C4-2B (cell line): Measurements from ENCODE around the gene TSEN15.
"Not testable (repeated sequence)": the region's sequence is repeated elsewhere in the genome, so short reads cannot be mapped to it uniquely, and the experiment has no call there.

Experiments used
- H3K27ac ChIP-seq: fragments of 450-650 bp; 2 replicates; pipeline ENCODE4 v1.5.1; 2017
- ZFX ChIP-seq: fragments of 450-650 bp; IDR thresholded peaks from 2 replicates; pipeline ENCODE4 v1.6.1; 2017
- TF ChIP-seq, protein P1 (sequence below): fragments of 450-650 bp; conservative IDR thresholded peaks from 2 replicates; pipeline ENCODE4 v1.5.1; 2017; ENCODE audit warnings: mild to moderate bottlenecking

TSEN15 gene

DNA sequence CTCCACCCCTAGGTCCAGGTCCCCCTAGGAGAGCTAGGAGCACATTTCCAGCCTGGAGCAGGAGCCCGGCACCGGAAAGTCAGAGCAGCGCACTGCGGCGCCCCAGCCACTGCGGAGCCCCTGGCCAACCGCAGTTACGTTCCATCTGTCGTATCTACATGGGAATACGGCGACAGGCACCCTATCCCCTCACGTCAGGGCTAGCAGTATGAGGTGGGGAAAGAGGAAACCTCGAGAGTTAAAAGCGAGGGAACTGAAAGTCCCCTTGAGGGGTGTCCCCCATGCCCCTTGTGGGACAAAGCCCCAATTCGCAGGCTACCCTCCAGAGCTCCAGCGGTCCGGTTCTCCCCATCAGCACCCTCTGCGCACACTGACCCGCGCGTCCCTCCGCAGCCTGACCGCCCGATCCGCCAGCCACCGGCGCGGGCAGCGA is 15.0 kb upstream of the TSEN15 start:
- peak overlapping the region; percentile 52; the same call in 1 of the 2 replicates for H3K27ac ChIP-seq
- TF ChIP-seq ZFX = no peak
- TF ChIP-seq, protein P1, sequence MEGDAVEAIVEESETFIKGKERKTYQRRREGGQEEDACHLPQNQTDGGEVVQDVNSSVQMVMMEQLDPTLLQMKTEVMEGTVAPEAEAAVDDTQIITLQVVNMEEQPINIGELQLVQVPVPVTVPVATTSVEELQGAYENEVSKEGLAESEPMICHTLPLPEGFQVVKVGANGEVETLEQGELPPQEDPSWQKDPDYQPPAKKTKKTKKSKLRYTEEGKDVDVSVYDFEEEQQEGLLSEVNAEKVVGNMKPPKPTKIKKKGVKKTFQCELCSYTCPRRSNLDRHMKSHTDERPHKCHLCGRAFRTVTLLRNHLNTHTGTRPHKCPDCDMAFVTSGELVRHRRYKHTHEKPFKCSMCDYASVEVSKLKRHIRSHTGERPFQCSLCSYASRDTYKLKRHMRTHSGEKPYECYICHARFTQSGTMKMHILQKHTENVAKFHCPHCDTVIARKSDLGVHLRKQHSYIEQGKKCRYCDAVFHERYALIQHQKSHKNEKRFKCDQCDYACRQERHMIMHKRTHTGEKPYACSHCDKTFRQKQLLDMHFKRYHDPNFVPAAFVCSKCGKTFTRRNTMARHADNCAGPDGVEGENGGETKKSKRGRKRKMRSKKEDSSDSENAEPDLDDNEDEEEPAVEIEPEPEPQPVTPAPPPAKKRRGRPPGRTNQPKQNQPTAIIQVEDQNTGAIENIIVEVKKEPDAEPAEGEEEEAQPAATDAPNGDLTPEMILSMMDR = no peak

DNA sequence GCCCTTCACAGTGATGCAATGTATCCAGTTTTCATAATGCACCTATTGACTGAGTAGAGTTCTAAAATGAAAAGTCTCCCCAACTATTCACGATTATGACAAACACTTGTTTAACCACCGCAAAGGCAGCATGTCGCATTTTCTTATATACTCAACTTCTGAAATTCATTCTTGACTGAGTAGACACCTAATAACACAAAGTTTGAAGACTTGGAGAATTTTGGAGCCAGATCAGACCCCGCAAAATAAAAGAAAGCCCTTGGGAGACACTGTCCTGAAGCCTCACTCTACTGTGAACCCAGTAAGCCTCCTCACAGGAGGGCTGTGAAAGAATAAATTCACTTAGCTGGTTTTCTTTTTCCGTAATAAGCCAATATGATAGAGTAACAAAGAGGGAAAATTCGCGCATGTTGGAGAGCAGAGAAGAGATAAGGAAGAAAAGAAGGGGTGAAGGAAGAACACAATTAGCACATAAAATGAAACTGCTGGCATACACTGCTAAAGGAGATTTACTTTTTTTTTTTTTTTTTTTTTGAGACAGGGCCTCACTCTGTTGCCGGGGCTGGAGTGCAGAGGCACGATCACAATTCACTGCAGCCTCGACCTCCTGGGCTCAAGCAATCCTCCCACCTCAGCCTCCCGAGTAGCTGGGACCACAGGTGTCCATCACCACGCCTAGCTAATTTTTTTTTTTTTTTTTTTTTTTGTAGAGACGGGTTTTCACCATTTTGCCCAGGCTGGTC is 13.5 kb upstream of the TSEN15 start:
- H3K27ac ChIP-seq = no peak overlapping the region
- no peak for TF ChIP-seq ZFX
- TF ChIP-seq, protein P1 = no peak

DNA sequence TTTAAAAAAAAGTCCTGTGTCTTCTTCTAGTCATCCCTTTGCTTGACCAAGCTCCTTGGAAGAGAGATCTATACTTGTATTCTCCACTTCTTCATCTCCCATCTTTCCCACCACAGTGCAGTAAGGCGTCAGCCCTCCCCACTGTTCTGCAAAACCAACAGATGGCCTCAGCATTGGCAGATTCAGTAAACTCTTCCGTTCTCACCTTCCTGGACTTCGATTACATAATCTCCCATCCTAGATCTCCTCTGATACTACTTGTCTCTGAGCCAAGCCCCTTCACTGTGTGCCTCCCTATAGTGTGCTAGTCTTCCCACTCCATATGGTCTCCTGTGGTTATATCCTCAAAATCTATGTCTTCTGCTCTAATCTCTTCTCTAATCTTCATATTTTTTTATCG is 12.4 kb upstream of the TSEN15 start:
- H3K27ac ChIP-seq = no peak overlapping the region
- TF ChIP-seq ZFX = no peak
- TF ChIP-seq, protein P1 = no peak

DNA sequence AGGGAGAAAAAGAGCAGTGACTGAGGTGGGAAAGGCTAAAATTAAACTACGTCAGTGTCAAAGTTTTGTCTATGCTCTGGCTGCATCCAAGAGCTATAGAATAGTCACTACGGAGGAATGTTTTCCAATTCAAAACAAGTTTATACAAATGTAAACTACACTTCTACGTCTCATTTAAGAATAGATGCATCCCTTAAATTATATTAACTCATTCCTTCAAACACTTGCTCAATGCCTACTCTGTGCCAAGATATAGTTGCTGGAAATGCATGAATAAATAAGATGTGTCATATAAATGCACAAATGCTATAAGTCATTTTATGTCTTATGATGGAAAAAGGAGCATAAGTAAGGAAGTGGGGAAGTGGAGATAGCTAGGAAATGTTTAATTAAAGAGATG is 9.8 kb upstream of the TSEN15 start:
- no peak overlapping the region for H3K27ac ChIP-seq
- TF ChIP-seq, protein P1 = no peak
- no peak for TF ChIP-seq ZFX

DNA sequence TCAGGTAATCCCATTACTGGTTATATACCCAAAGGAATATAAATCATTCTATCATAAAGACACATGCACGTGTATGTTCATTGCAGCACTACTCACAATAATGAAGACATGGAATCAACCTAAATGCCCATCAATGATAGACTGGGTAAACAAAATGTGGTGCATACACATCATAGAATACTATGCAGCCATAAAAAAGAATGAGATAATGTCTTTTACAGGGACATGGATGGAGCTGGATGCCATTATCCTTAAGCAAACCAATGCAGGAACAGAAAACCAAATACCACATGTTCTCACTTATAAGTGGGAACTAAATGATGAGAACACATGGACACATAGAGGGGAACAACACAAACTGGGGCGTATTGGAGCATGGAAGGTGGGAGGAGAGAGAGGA is 8.2 kb upstream of the TSEN15 start:
- H3K27ac ChIP-seq = not testable (repeated sequence)

DNA sequence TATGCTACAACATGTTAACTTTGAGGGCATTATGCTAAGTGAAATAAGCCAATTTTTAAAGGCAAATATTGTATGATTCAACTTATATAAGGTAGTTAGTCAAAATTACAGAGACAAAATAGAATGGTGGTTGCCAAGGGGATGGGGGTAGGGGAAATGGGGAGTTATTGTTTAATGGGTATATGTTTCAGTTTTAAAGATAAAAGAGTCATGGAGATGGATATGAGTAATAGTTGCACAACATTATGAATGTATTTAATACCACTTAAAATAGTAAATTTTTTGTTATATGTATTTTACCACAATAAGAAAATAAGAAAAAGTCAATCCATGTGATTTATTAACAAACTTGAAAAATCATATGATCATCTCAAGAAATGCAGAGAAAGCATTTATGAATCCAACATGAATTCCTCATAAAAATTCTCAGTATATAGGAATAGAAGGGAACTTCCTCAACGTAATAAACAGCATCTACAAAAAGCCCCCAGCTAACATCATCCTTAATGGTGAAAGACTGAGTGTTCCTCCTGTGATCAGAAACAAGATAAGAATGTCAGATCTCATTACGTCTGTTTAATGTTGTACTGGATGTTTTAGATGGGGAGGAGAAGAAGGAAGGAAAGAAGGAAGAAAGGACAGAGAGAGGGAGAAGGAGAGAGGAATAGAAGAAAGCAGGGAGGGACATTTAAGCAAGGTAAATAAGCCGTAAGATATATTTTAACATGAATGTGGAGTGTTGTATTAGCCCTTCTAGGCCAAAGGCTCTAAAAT is 6.7 kb upstream of the TSEN15 start:
- no peak overlapping the region for H3K27ac ChIP-seq
- TF ChIP-seq, protein P1 = no peak
- no peak for TF ChIP-seq ZFX

DNA sequence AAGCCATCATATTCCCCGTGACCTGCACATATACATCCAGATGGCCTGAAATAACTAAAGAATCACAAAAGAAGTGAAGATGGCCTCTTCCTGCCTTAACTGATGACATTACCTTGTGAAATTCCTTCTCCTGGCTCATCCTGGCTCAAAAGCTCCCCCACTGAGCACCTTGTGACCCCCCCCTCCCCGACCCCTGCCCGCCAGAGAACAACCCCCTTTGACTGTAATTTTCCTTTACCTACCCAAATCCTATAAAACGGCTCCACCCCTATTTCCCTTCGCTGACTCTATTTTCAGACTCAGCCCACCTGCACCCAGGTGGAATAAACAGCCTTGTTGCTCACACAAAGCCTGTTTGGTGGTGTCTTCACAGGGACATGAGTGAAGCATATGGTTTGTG is 4.0 kb upstream of the TSEN15 start:
- H3K27ac ChIP-seq = not testable (repeated sequence)

DNA sequence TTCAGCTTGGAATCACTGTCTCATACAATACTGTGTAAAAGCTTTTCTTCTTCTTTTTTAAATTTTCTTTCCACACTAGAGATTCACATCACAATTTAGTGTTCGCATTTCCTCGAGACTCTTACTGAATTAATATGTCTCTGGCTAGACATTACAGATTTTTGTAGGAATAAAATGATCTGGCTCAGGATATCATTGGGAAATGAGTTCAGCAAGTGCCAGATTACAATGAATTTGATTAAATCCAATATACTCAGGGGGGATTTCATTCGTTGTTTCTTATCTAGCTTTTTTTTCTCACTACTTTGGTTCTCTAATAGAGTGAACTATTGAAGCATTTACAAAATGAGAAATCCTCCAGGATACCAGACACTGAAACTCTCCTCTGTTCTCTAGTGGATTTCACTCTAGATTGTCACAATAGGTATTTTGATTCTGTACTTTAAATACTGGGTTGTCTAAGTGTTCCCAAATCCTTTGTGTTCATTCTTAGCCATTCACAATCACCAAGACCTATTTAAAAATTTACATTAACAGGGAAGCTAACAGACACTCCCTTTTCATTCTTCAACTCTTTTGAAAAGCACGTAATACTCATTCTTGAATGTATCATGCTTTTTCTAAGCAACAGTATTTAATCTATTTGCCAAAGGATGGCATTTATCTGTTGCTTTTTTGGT is 2.8 kb upstream of the TSEN15 start:
- no peak for TF ChIP-seq ZFX
- TF ChIP-seq, protein P1 = no peak
- H3K27ac ChIP-seq = no peak overlapping the region
